ENCODE data around the gene CCND2.

GRCh38 chr12:4259099-4259498 is 14.5 kb upstream of the CCND2 start:
- TF ChIP-seq, protein P1, sequence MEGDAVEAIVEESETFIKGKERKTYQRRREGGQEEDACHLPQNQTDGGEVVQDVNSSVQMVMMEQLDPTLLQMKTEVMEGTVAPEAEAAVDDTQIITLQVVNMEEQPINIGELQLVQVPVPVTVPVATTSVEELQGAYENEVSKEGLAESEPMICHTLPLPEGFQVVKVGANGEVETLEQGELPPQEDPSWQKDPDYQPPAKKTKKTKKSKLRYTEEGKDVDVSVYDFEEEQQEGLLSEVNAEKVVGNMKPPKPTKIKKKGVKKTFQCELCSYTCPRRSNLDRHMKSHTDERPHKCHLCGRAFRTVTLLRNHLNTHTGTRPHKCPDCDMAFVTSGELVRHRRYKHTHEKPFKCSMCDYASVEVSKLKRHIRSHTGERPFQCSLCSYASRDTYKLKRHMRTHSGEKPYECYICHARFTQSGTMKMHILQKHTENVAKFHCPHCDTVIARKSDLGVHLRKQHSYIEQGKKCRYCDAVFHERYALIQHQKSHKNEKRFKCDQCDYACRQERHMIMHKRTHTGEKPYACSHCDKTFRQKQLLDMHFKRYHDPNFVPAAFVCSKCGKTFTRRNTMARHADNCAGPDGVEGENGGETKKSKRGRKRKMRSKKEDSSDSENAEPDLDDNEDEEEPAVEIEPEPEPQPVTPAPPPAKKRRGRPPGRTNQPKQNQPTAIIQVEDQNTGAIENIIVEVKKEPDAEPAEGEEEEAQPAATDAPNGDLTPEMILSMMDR (IDR thresholded peaks at IDR 0.05; ENCODE audit: low read depth, low read length, missing input control), result no peak
- TF ChIP-seq TAF1 (conservative IDR thresholded peaks at IDR 0.05), result no peak
- no peak for TF ChIP-seq YY1 (IDR thresholded peaks at IDR 0.05)
- no peak for TF ChIP-seq RAD21 (IDR thresholded peaks at IDR 0.05)
- TF ChIP-seq REST (IDR thresholded peaks at IDR 0.05), result no peak
- no peak for TF ChIP-seq SP1 (IDR thresholded peaks at IDR 0.05)
- TF ChIP-seq ZBTB33 (IDR thresholded peaks at IDR 0.05), result no peak
- no peak for TF ChIP-seq ATF3 (IDR thresholded peaks at IDR 0.05)
- TF ChIP-seq FOXA1 (IDR thresholded peaks at IDR 0.05), result no peak
- TF ChIP-seq GABPA (IDR thresholded peaks at IDR 0.05 in 1 of 2, conservative IDR thresholded peaks at IDR 0.05 in 1 of 2), result no peak
- no peak for TF ChIP-seq MAX (IDR thresholded peaks at IDR 0.05)
- no peak for TF ChIP-seq JUND (IDR thresholded peaks at IDR 0.05)
- no peak for TF ChIP-seq HNF4A (conservative IDR thresholded peaks at IDR 0.05)
